Mesothelial cell of epicardium (in vitro differentiated cells): ENCODE results near the gene EEF1A2. TPM values are rescaled to one million over a fixed set of nuclear protein-coding genes. Genes with fewer than 3 reads are reported as not detected.

Experiments
- DNase-seq, 2 experiments: peaks; one replicate each; pipeline ENCODE4 v3.0.0; 2021; ENCODE audit warnings: low spot score in 2 of 2; ENCODE audit not compliant: unreplicated experiment in 2 of 2
- H3K27ac Mint-ChIP-seq: 2 replicates; pipeline ENCODE4 v1.8.0; 2021; ENCODE audit warnings: mixed read lengths
- H3K27me3 Mint-ChIP-seq: 2 replicates; pipeline ENCODE4 v1.8.0; 2021; ENCODE audit warnings: low read depth, mixed read lengths
- H3K36me3 Mint-ChIP-seq: 2 replicates; pipeline ENCODE4 v1.8.0; 2021; ENCODE audit warnings: mixed read lengths
- H3K4me1 Mint-ChIP-seq: 2 replicates; pipeline ENCODE4 v1.8.0; 2021; ENCODE audit warnings: mixed read lengths
- H3K4me3 Mint-ChIP-seq: 2 replicates; pipeline ENCODE4 v1.8.0; 2021; ENCODE audit warnings: mild to moderate bottlenecking, moderate library complexity, mixed read lengths
- H3K9me3 Mint-ChIP-seq: 2 replicates; pipeline ENCODE4 v1.8.0; 2021; ENCODE audit warnings: mixed read lengths
- total RNA-seq: library from RNA; stranded (reverse); gene quantifications from 3 replicates; pipeline ENCODE4 v1.2.1, GENCODE V29; 2021
- TF ChIP-seq, protein P1 (sequence below): fragments of 200-600 bp; sonication (generic); IDR thresholded peaks from one replicate; pipeline ENCODE4 v1.5.0; 2021; ENCODE audit warnings: antibody characterized with exemption; ENCODE audit not compliant: unreplicated experiment

EEF1A2 gene
- total RNA-seq, 1 donor from 2014 or later, result 14.6 TPM

DNA sequence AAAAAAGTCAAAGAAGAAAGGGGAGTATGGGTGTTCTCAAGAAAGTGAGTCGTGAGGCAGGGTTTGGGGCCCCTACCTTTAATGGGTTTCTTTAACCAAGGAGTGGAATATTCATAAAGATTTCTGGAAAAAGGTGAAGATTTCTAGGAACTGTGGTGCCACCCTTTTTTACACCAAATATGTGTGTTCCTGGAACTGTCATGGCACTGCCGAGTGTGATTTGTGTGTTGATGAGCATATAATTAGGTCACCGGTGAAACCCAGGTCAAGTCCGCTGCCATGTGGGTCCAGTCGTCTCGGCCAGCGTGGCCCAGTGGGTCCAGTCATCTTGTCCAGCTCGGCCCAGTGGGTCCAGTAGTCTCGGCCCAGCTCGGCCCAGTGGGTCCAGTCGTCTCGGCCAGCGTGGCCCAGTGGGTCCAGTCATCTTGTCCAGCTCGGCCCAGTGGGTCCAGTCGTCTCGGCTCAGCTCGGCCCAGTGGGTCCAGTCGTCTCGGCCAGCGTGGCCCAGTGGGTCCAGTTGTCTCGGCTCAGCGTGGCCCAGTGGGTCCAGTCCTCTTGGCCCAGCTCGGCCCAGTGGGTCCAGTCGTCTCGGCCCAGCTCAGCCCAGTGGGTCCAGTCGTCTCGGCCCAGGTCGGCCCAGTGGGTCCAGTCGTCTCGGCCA lies 8.3 kb upstream of the EEF1A2 start:
- Mint-ChIP-seq H3K27ac (no peak overlapping the region), H3K36me3 (peaks cover 3% of the 10 kb centered on the region), H3K9me3 (peaks cover 27% of the 10 kb centered on the region), H3K4me1 (no peaks in the 10 kb centered on the region), H3K27me3 (peaks cover 53% of the 10 kb centered on the region), H3K4me3 (no peak overlapping the region)
- TF ChIP-seq, protein P1, sequence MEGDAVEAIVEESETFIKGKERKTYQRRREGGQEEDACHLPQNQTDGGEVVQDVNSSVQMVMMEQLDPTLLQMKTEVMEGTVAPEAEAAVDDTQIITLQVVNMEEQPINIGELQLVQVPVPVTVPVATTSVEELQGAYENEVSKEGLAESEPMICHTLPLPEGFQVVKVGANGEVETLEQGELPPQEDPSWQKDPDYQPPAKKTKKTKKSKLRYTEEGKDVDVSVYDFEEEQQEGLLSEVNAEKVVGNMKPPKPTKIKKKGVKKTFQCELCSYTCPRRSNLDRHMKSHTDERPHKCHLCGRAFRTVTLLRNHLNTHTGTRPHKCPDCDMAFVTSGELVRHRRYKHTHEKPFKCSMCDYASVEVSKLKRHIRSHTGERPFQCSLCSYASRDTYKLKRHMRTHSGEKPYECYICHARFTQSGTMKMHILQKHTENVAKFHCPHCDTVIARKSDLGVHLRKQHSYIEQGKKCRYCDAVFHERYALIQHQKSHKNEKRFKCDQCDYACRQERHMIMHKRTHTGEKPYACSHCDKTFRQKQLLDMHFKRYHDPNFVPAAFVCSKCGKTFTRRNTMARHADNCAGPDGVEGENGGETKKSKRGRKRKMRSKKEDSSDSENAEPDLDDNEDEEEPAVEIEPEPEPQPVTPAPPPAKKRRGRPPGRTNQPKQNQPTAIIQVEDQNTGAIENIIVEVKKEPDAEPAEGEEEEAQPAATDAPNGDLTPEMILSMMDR, result no peak
- DNase-seq, result no peak

DNA sequence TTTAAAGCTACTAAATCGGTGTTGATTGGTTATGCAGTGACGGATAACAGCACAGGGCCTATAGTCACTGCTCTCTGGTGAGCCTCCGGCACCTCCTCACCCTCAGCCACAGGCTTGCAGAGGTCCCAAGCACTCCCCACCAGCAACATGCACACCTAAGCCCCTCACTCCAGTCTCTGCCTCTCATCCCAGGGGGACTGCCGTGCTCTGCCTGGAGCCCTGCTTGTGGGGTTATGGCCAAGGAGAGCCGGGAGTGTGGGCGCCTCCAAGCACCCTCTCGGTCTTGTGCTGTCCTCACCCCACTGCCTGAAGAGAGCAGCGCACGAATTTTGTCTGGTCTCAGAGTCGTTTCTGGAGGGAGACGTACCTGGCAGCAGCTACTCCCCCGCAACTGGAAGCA lies 6.8 kb upstream of the EEF1A2 start:
- Mint-ChIP-seq H3K27me3 (peaks cover 54% of the 10 kb centered on the region), H3K9me3 (peaks cover 24% of the 10 kb centered on the region), H3K4me3 (no peak overlapping the region), H3K36me3 (peaks cover 3% of the 10 kb centered on the region), H3K4me1 (no peaks in the 10 kb centered on the region), H3K27ac (no peak overlapping the region)
- TF ChIP-seq, protein P1, result no peak
- DNase-seq, result no peak

DNA sequence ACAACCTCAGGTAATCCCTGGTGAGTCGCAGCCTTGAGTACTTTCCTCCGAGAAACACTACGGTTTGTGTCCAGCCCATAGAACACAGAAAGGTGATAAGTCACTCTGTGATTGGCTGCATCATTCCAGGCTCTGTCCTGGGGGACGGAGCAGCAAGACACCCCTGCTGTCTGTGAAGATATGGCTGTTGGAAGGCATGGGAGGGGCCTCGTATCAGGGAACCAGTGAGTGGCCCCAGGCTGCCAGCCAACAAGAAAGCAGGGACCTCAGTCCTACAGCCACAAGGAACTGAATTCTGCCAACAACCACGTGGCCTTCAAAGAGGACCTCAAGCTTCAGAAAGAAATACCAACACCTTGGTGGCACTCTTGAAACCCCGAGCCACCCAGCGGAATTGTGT lies 6.4 kb upstream of the EEF1A2 start:
- no peak for DNase-seq
- no peak overlapping the region for H3K4me3 Mint-ChIP-seq
- peaks cover 53% of the 10 kb centered on the region for H3K27me3 Mint-ChIP-seq
- TF ChIP-seq, protein P1, result no peak
- H3K9me3 Mint-ChIP-seq, result peaks cover 24% of the 10 kb centered on the region
- H3K36me3 Mint-ChIP-seq, result peaks cover 3% of the 10 kb centered on the region
- no peak overlapping the region for H3K27ac Mint-ChIP-seq
- no peaks in the 10 kb centered on the region for H3K4me1 Mint-ChIP-seq

DNA sequence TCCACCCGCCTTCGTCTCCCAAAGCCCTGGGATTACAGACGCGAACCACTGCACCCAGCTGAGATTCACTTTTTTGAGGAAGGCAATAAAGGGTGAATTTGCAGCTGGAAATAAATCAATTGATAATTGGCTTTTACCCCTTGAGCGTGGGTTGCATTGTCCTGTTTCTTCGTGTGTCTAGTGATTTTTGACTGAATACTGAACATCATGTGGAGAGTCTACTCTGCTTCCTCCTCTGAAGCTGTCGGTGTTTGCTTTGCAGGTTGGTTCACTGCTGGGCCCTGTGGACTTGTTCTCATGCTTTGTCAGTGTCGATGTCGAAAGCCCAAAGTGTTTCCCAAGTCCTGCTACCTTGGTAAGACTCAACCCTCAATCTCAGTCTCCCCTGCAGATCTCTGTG lies 5.8 kb upstream of the EEF1A2 start:
- TF ChIP-seq, protein P1, result no peak
- peaks cover 3% of the 10 kb centered on the region for H3K36me3 Mint-ChIP-seq
- H3K4me1 Mint-ChIP-seq, result no peaks in the 10 kb centered on the region
- H3K9me3 Mint-ChIP-seq, result peaks cover 24% of the 10 kb centered on the region
- no peak overlapping the region for H3K4me3 Mint-ChIP-seq
- no peak overlapping the region for H3K27ac Mint-ChIP-seq
- peaks cover 52% of the 10 kb centered on the region for H3K27me3 Mint-ChIP-seq
- DNase-seq, result no peak

DNA sequence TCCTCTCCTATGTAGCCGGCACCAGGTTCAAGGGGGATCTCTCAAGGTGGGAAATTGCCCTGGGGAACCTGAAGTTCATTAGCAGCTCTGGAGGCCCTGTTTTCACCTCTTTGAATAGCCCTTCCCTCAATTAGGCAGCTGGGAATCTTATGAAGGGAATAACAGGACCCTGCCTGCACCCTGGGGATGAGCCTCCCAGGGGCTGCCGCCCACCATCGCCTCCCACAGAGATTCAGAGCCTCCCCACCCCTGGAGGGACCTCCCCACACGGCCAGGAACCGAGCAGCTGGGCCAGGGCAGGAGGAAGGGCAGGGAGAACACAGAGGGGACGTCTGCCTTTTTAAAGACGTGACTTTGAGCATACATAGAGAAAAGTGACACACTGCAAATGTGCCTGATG lies 4.6 kb upstream of the EEF1A2 start:
- Mint-ChIP-seq H3K27me3 (peaks cover 48% of the 10 kb centered on the region), H3K4me3 (no peak overlapping the region), H3K4me1 (no peaks in the 10 kb centered on the region), H3K36me3 (peaks cover 3% of the 10 kb centered on the region), H3K27ac (no peak overlapping the region), H3K9me3 (peaks cover 20% of the 10 kb centered on the region)
- TF ChIP-seq, protein P1, result no peak
- DNase-seq, result no peak
